ENCODE data around the gene CFAP251.

- TF ChIP-seq CTCF (IDR thresholded peaks at IDR 0.05), result no peak
- no peak for TF ChIP-seq POLR2A (IDR thresholded peaks at IDR 0.05)
These were observed 6.4 kb upstream of the CFAP251 start for GRCh38 chr12:121911824-121912585.

All from transverse colon (tissue), 3 donors.